Epithelial cell of esophagus (primary cell): ENCODE data around the gene USP3.

Experiments used
- DNase-seq: peaks from one replicate; pipeline ENCODE4 v3.0.0; 2010; ENCODE audit warnings: low read depth
- H3K4me3 ChIP-seq: 2 replicates; pipeline ENCODE4 v1.5.1; 2011; ENCODE audit warnings: mild to moderate bottlenecking, low read length, control low read depth
- CTCF ChIP-seq: IDR thresholded peaks from 2 replicates; pipeline ENCODE4 v1.5.1; 2011; ENCODE audit warnings: low read depth, mild to moderate bottlenecking, low read length, control low read depth, inconsistent platforms; ENCODE audit not compliant: insufficient read depth; ENCODE audit errors: missing control alignments

Gene USP3

GRCh38 chr15:63636518-63637061, 132.2 kb downstream of the USP3 start:
- no peak for DNase-seq
- TF ChIP-seq CTCF: no peak

GRCh38 chr15:63638839-63639238, 134.4 kb downstream of the USP3 start:
- DNase-seq: no peak
- no peak for TF ChIP-seq CTCF
- H3K4me3 ChIP-seq: no peak overlapping the region

More at GRCh38 chr15:63636518-63637061, 132.2 kb downstream of the USP3 start:
- no peak overlapping the region for H3K4me3 ChIP-seq

GRCh38 chr15:63640146-63640545, 135.8 kb downstream of the USP3 start:
- no peak for DNase-seq
- TF ChIP-seq CTCF: no peak
- no peak overlapping the region for H3K4me3 ChIP-seq
